SK-N-SH (cell line): ENCODE results near the gene GNAL.

Experiments used
- EP300 ChIP-seq, 2 experiments: IDR thresholded peaks; 2 replicates each; pipeline versions ENCODE4 v1.4.0 to v1.6.1; 2012; ENCODE audit warnings: borderline replicate concordance in 1 of 2, low read depth in 1 of 2, low read length in 1 of 2
- JUND ChIP-seq: IDR thresholded peaks from 2 replicates; pipeline ENCODE4 v1.4.0; 2012
- POLR2AphosphoS5 ChIP-seq: IDR thresholded peaks from 2 replicates; pipeline ENCODE4 v1.6.1; 2012; ENCODE audit warnings: low read depth, low read length
- RAD21 ChIP-seq: IDR thresholded peaks from 2 replicates; pipeline ENCODE4 v1.6.1; 2012; ENCODE audit warnings: mild to moderate bottlenecking, low read length
- TEAD4 ChIP-seq: IDR thresholded peaks from 2 replicates; pipeline ENCODE4 v1.4.0; 2012; ENCODE audit warnings: mild to moderate bottlenecking, borderline replicate concordance; ENCODE audit not compliant: insufficient read depth
- YY1 ChIP-seq: IDR thresholded peaks from 2 replicates; pipeline ENCODE4 v1.4.0; 2012; ENCODE audit warnings: low read depth, mild to moderate bottlenecking
- TF ChIP-seq, protein P1 (sequence below): IDR thresholded peaks from 2 replicates; pipeline ENCODE4 v1.6.1; 2012; ENCODE audit warnings: mild to moderate bottlenecking, low read depth, low read length, moderate library complexity
- TF ChIP-seq, protein P2 (sequence below): fragments of 200-600 bp; sonication (generic); IDR thresholded peaks from 2 replicates; pipeline ENCODE4 v1.6.1; 2017; ENCODE audit warnings: antibody characterized with exemption, mild to moderate bottlenecking, moderate library complexity

DNA sequence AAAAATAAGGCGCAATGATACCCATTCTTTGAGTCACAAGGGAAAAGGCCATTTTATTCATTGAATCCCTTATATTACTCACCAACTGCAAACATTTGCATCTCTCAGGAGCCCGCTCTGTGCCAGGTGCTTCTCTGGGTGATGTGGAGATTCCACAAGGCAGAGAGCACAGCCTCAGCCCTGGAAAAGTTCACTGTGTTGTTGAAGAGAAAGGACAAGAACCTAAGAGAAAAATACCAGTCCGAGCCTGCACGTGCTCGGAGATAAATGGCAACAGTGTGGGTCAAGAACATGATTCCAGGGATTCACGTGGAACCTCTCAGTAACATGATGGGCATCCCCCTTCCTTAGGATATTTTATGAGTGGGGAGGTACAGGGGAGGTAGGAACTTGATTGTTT is 11.8 kb downstream of the GNAL start:
- TF ChIP-seq RAD21 (no peak), JUND (no peak), YY1 (no peak), POLR2AphosphoS5 (no peak), EP300 (IDR thresholded peaks at IDR 0.05; ENCODE audit: borderline replicate concordance in 1 of 2, low read depth in 1 of 2, low read length in 1 of 2) (no peak), TEAD4 (no peak)
- TF ChIP-seq, protein P1, sequence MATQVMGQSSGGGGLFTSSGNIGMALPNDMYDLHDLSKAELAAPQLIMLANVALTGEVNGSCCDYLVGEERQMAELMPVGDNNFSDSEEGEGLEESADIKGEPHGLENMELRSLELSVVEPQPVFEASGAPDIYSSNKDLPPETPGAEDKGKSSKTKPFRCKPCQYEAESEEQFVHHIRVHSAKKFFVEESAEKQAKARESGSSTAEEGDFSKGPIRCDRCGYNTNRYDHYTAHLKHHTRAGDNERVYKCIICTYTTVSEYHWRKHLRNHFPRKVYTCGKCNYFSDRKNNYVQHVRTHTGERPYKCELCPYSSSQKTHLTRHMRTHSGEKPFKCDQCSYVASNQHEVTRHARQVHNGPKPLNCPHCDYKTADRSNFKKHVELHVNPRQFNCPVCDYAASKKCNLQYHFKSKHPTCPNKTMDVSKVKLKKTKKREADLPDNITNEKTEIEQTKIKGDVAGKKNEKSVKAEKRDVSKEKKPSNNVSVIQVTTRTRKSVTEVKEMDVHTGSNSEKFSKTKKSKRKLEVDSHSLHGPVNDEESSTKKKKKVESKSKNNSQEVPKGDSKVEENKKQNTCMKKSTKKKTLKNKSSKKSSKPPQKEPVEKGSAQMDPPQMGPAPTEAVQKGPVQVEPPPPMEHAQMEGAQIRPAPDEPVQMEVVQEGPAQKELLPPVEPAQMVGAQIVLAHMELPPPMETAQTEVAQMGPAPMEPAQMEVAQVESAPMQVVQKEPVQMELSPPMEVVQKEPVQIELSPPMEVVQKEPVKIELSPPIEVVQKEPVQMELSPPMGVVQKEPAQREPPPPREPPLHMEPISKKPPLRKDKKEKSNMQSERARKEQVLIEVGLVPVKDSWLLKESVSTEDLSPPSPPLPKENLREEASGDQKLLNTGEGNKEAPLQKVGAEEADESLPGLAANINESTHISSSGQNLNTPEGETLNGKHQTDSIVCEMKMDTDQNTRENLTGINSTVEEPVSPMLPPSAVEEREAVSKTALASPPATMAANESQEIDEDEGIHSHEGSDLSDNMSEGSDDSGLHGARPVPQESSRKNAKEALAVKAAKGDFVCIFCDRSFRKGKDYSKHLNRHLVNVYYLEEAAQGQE = no peak
- TF ChIP-seq, protein P2, sequence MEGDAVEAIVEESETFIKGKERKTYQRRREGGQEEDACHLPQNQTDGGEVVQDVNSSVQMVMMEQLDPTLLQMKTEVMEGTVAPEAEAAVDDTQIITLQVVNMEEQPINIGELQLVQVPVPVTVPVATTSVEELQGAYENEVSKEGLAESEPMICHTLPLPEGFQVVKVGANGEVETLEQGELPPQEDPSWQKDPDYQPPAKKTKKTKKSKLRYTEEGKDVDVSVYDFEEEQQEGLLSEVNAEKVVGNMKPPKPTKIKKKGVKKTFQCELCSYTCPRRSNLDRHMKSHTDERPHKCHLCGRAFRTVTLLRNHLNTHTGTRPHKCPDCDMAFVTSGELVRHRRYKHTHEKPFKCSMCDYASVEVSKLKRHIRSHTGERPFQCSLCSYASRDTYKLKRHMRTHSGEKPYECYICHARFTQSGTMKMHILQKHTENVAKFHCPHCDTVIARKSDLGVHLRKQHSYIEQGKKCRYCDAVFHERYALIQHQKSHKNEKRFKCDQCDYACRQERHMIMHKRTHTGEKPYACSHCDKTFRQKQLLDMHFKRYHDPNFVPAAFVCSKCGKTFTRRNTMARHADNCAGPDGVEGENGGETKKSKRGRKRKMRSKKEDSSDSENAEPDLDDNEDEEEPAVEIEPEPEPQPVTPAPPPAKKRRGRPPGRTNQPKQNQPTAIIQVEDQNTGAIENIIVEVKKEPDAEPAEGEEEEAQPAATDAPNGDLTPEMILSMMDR = no peak
